HCT116 (cell line): ENCODE measurements around the gene ENOX1. TPM values are rescaled to one million over a fixed set of nuclear protein-coding genes. Genes with fewer than 3 reads are reported as not detected.

ENCODE experiments used
- ATAC-seq: fragments of 200-7000 bp; cut with Tn5 transposase; 2 replicates; pipeline ENCODE4 v1.9.1; 2020; ENCODE audit warnings: mild to moderate bottlenecking, moderate library complexity
- BruUV-seq: library from RNA; stranded (reverse); fragments of 400-500 nt; replicated peaks from 2 replicates; lab custom pipeline; 2021; lab: Mats Ljungman, UMichigan
- CTCF ChIA-PET: fragments of 300-600 bp; sonication (Branson Sonifier 250); formaldehyde crosslinking; loops from one replicate; lab custom pipeline; 2021; ENCODE audit warnings: antibody characterized with exemption; lab: Charles Lee
- POLR2A ChIA-PET: fragments of 300-600, 350-600 bp; sonication (Branson Sonifier 250); formaldehyde crosslinking; loops from one replicate; lab custom pipeline; 2021; ENCODE audit warnings: antibody characterized with exemption; lab: Charles Lee
- RAD21 ChIA-PET, 2 experiments: fragments of 300-600 bp; sonication (Branson Sonifier 250); formaldehyde crosslinking; loops; one replicate each; lab custom pipeline; 2023; ENCODE audit warnings: low total read pairs in 2 of 2; ENCODE audit not compliant: uncharacterized antibody in 2 of 2, unreplicated experiment in 2 of 2, low non-redundant PET in 1 of 2; lab: Charles Lee
- DNase-seq: peaks from one replicate; pipeline ENCODE4 v3.0.0-alpha.2; 2010; ENCODE audit warnings: low read depth, low spot score
- H2AFZ ChIP-seq: fragments of 200-600 bp; shearing (Covaris generic), sonication (generic); 2 replicates; pipeline ENCODE4 v1.6.1; 2017; ENCODE audit warnings: low read depth, mixed run types, mixed read lengths, antibody characterized with exemption, low read length; ENCODE audit not compliant: poor library complexity, severe bottlenecking
- H3K27ac ChIP-seq: 2 replicates; pipeline ENCODE4 v1.5.1; 2012; ENCODE audit warnings: low read depth, low read length
- H3K27me3 ChIP-seq: fragments of 200-600 bp; sonication (generic); 2 replicates; pipeline ENCODE4 v1.6.1; 2016; ENCODE audit warnings: mixed run types, low read length, mixed read lengths; ENCODE audit not compliant: insufficient read depth
- H3K36me3 ChIP-seq, 2 experiments: fragments of 200-500 bp in 1 of 2; fragments of 200-600 bp in 1 of 2; sonication (Bioruptor generic) in 1 of 2; sonication (generic) in 1 of 2; 2 replicates each; pipeline versions ENCODE4 v1.5.1 to v1.6.1; 2014 to 2016; ENCODE audit warnings: low read length in 2 of 2, inconsistent platforms in 1 of 2, mixed read lengths in 1 of 2, mixed run types in 1 of 2; ENCODE audit not compliant: insufficient read depth in 2 of 2, control insufficient read depth in 1 of 2
- H3K4me1 ChIP-seq, 2 experiments: fragments of 200-600 bp in 1 of 2; sonication (generic) in 1 of 2; 2 replicates each; pipeline versions ENCODE4 v1.5.1 to v1.6.1; 2012 to 2017; ENCODE audit warnings: low read length in 2 of 2, inconsistent platforms in 1 of 2, mild to moderate bottlenecking in 1 of 2, mixed read lengths in 1 of 2, mixed run types in 1 of 2, moderate library complexity in 1 of 2; ENCODE audit not compliant: insufficient read depth in 2 of 2, control insufficient read depth in 1 of 2
- H3K4me2 ChIP-seq: fragments of 200-600 bp; sonication (generic); 2 replicates; pipeline ENCODE4 v1.6.1; 2017; ENCODE audit warnings: mixed run types, low read length, mixed read lengths
- H3K4me3 ChIP-seq, 2 experiments: fragments of 200-600 bp in 1 of 2; sonication (generic) in 1 of 2; replicated peaks in 1 of 2; 2 replicates each; pipeline ENCODE4 v1.5.1; 2011 to 2016; ENCODE audit warnings: low read length in 2 of 2, control low read depth in 1 of 2, low read depth in 1 of 2, mild to moderate bottlenecking in 1 of 2, mixed read lengths in 1 of 2, mixed run types in 1 of 2
- H3K79me2 ChIP-seq: fragments of 200-600 bp; sonication (generic); 2 replicates; pipeline ENCODE4 v1.6.1; 2017; ENCODE audit warnings: mild to moderate bottlenecking, mixed run types, low read length, moderate library complexity, mixed read lengths; ENCODE audit not compliant: insufficient read depth
- H3K9ac ChIP-seq: fragments of 200-600 bp; sonication (generic); 2 replicates; pipeline ENCODE4 v1.6.1; 2016; ENCODE audit warnings: low read length, mixed read lengths
- H3K9me2 ChIP-seq: fragments of 200-600 bp; sonication (generic), shearing (Covaris generic); 2 replicates; pipeline ENCODE4 v1.6.1; 2017; ENCODE audit warnings: mixed run types, mild to moderate bottlenecking, moderate library complexity; ENCODE audit not compliant: insufficient read depth
- H3K9me3 ChIP-seq, 2 experiments: fragments of 200-500 bp in 1 of 2; fragments of 200-600 bp in 1 of 2; sonication (Bioruptor generic) in 1 of 2; sonication (generic) in 1 of 2; 2 replicates each; pipeline ENCODE4 v1.6.1; 2014 to 2017; ENCODE audit warnings: low read length in 2 of 2, mixed read lengths in 2 of 2, inconsistent platforms in 1 of 2, low read depth in 1 of 2, mild to moderate bottlenecking in 1 of 2, mixed run types in 1 of 2, moderate library complexity in 1 of 2; ENCODE audit not compliant: control insufficient read depth in 1 of 2, insufficient read depth in 1 of 2
- H4K20me1 ChIP-seq: fragments of 200-600 bp; sonication (generic), shearing (Covaris generic); 2 replicates; pipeline ENCODE4 v1.6.1; 2017; ENCODE audit warnings: mixed run types, mild to moderate bottlenecking, moderate library complexity; ENCODE audit not compliant: insufficient read depth
- FOSL1 ChIP-seq: IDR thresholded peaks from 2 replicates; pipeline ENCODE4 v1.6.1; 2012; ENCODE audit warnings: low read depth
- JUND ChIP-seq: IDR thresholded peaks from 2 replicates; pipeline ENCODE4 v1.6.1; 2012
- YY1 ChIP-seq: IDR thresholded peaks from 2 replicates; pipeline ENCODE4 v1.6.1; 2011; ENCODE audit warnings: low read length, low read depth, moderate library complexity, mild to moderate bottlenecking; ENCODE audit not compliant: insufficient replicate concordance; ENCODE audit errors: extremely low read depth
- intact Hi-C: fragments of 100-400 bp; cut with micrococcal nuclease; formaldehyde crosslinking; loops from 2 replicates; pipeline ENCODE4 v1.10.0; 2022
- total RNA-seq: library from RNA; stranded (reverse); gene quantifications from one replicate; pipeline ENCODE4 v1.2.1, GENCODE V29; 2021; ENCODE audit not compliant: unreplicated experiment
- TF ChIP-seq, protein P1 (sequence below): IDR thresholded peaks from 2 replicates; pipeline ENCODE4 v1.6.1; 2011; ENCODE audit warnings: mild to moderate bottlenecking, low read length, moderate library complexity; ENCODE audit not compliant: insufficient replicate concordance; ENCODE audit errors: extremely low read depth
- TF ChIP-seq, protein P2 (sequence below): IDR thresholded peaks from 2 replicates; pipeline ENCODE4 v1.6.1; 2012

Gene ENOX1
- total RNA-seq, 1 experiment from 2014 or later, result 4.5 TPM

DNA sequence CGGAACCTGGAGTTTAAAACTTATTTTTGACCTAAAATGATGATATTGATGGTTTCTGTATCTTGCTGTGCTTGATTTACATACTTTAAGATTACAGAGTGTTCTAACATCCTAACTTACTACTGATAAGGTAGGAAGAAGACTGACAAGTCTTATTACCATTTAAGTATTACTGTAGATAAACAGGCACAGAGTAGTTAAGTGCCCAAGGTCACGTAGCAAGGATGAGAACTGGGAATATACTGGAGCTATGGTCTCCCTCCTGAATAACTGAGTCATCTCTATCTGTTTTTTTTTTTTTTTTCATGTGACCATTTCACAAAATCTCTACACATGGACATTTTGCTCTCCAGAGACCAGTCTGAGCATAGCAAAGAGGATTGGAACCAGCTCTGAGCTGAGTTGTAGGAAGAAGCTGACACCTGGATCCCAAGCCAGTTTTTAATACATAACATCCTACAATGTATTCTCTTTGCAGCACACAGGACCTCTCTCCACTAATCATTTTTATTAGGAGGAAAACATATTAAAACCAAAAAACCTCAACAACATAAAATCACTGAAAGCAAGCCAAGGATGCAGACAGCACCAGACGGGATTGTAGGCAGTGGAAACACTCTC, 589.9 kb downstream of the ENOX1 start:
- no peak overlapping the region for H3K4me3 ChIP-seq
- no peak for ATAC-seq
- H3K4me1 ChIP-seq, result no peaks in the 10 kb centered on the region
- TF ChIP-seq JUND (no peak), YY1 (no peak)
- TF ChIP-seq, protein P1, sequence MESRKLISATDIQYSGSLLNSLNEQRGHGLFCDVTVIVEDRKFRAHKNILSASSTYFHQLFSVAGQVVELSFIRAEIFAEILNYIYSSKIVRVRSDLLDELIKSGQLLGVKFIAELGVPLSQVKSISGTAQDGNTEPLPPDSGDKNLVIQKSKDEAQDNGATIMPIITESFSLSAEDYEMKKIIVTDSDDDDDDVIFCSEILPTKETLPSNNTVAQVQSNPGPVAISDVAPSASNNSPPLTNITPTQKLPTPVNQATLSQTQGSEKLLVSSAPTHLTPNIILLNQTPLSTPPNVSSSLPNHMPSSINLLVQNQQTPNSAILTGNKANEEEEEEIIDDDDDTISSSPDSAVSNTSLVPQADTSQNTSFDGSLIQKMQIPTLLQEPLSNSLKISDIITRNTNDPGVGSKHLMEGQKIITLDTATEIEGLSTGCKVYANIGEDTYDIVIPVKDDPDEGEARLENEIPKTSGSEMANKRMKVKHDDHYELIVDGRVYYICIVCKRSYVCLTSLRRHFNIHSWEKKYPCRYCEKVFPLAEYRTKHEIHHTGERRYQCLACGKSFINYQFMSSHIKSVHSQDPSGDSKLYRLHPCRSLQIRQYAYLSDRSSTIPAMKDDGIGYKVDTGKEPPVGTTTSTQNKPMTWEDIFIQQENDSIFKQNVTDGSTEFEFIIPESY, result no peak
- peaks cover 0 to 3% of the 10 kb centered on the region in 2 experiments; a peak in 1 of 4 replicates for H3K9me3 ChIP-seq
- no peaks in the 10 kb centered on the region for H3K79me2 ChIP-seq
- no peaks in the 10 kb centered on the region for H4K20me1 ChIP-seq
- H2AFZ ChIP-seq, result no peak overlapping the region
- no peak overlapping the region for H3K4me2 ChIP-seq
- ChIA-PET RAD21 (no interaction called here), CTCF (no interaction called here), POLR2A (no interaction called here)
- DNase-seq, result no peak
- no peaks in the 10 kb centered on the region for H3K9me2 ChIP-seq
- no TSS peak for BruUV-seq
- H3K27ac ChIP-seq, result no peak overlapping the region
- intact Hi-C loops, result no loop called here
- H3K9ac ChIP-seq, result no peak overlapping the region
- no peaks in the 10 kb centered on the region for H3K27me3 ChIP-seq
- H3K36me3 ChIP-seq, result no peaks in the 10 kb centered on the region

DNA sequence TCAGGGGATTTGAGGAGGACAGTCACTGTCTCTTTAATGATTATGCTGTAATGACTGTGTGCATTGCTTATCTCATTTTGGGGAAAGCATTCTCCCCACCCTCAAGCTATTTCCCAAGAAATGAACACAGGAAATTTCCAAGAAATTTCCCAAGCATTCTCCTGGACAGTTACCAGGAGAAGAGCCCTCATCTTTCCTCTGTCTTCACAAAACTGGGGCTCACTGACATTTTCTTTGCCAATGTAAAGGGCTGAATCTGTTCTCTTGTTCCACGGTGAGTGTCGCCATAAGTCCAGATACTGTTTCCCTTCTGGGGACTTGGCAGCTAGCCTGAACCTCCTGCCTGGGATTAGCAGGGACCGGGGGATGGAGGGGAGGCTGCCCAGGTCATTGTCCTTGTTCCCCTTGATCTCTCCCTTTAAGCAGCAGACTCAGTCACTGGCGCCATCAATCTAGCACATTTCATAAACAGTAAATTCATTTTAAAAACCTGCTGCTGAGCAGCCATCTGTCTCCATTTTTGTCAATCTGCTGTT, 590.6 kb downstream of the ENOX1 start:
- H3K9ac ChIP-seq, result no peak overlapping the region
- no peak overlapping the region for H3K4me2 ChIP-seq
- H2AFZ ChIP-seq, result no peak overlapping the region
- no peaks in the 10 kb centered on the region for H3K27me3 ChIP-seq
- no peak overlapping the region for H3K27ac ChIP-seq
- no peaks in the 10 kb centered on the region for H3K79me2 ChIP-seq
- no peak overlapping the region for H3K4me3 ChIP-seq
- no peaks in the 10 kb centered on the region for H4K20me1 ChIP-seq
- no peaks in the 10 kb centered on the region for H3K36me3 ChIP-seq
- intact Hi-C loops, result no loop called here
- no TSS peak for BruUV-seq
- POLR2A ChIA-PET, result no interaction called here
- ATAC-seq (no peak), DNase-seq (no peak)
- CTCF ChIA-PET, result no interaction called here
- TF ChIP-seq, protein P2, sequence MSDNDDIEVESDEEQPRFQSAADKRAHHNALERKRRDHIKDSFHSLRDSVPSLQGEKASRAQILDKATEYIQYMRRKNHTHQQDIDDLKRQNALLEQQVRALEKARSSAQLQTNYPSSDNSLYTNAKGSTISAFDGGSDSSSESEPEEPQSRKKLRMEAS, result no peak
- TF ChIP-seq FOSL1, result no peak
- RAD21 ChIA-PET, result no interaction called here
- H3K4me1 ChIP-seq, result no peaks in the 10 kb centered on the region
- H3K9me2 ChIP-seq, result no peaks in the 10 kb centered on the region
- no peaks in the 10 kb centered on the region for H3K9me3 ChIP-seq
